K562 (cell line): Measurements from ENCODE around the gene MITD1. TPM values are rescaled to one million over a fixed set of nuclear protein-coding genes. Genes with fewer than 3 reads are reported as not detected.

Experiments
- DDX20 ChIP-seq: fragments of 450-650 bp; IDR thresholded peaks from 2 replicates; pipeline ENCODE4 v1.6.1; 2016; ENCODE audit warnings: missing genetic modification characterization, low read depth, mild to moderate bottlenecking, missing compliant biosample characterization, moderate library complexity
- FOS ChIP-seq: IDR thresholded peaks from 3 replicates; pipeline ENCODE4 v1.6.1; 2011; ENCODE audit not compliant: insufficient read length; ENCODE audit errors: extremely low read depth
- HCFC1 ChIP-seq: IDR thresholded peaks from 2 replicates; pipeline ENCODE4 v1.6.1; 2012; ENCODE audit warnings: low read depth, low read length, improper control_type of control experiment
- MEF2A ChIP-seq: IDR thresholded peaks from 2 replicates; pipeline ENCODE4 v1.6.1; 2011; ENCODE audit warnings: low read depth, mild to moderate bottlenecking, low read length, moderate library complexity; ENCODE audit not compliant: control insufficient read depth
- MEF2D ChIP-seq: conservative IDR thresholded peaks from 2 replicates; pipeline ENCODE4 v1.6.1; 2016; ENCODE audit warnings: low read depth, missing genetic modification characterization, missing compliant biosample characterization
- PHF20 ChIP-seq: fragments of 450-650 bp; IDR thresholded peaks from 2 replicates; pipeline ENCODE4 v1.6.1; 2018; ENCODE audit not compliant: partially characterized antibody
- SREBF1 ChIP-seq: fragments of 150-350 bp; IDR thresholded peaks from 2 replicates; pipeline ENCODE4 v1.6.1; 2014; ENCODE audit warnings: antibody characterized with exemption, low read depth, low read length, borderline replicate concordance
- TAL1 ChIP-seq: fragments of 450-650 bp; IDR thresholded peaks from 2 replicates; pipeline ENCODE4 v1.6.1; 2016; ENCODE audit warnings: mild to moderate bottlenecking
- ZNF408 ChIP-seq: fragments of 250-450 bp; sonication (Bioruptor Pico); IDR thresholded peaks from 2 replicates; pipeline ENCODE4 v1.4.0; 2020; ENCODE audit warnings: low read depth, mild to moderate bottlenecking, moderate library complexity
- ZNF444 ChIP-seq: fragments of 250-450 bp; sonication (Bioruptor Pico); IDR thresholded peaks from 2 replicates; pipeline ENCODE4 v1.4.0; 2020; ENCODE audit warnings: mild to moderate bottlenecking, moderate library complexity
- polyA plus RNA-seq, 8 experiments: library from polyadenylated mRNA; depleted of rRNA in 4 of 8; stranded (reverse) in 5 of 8; unstranded in 3 of 8; fragments of >200 nt; fragmentation: Nextera tagmentation in 2 of 8; fragmentation: Illumina TruSeq in 1 of 8; extraction: Ambion mirVana in 2 of 8; extraction: Trizol in 1 of 8; gene quantifications; 2 replicates each; pipeline versions ENCODE4 v1.2.1 to v1.2.3, GENCODE V29; 2011 to 2014; ENCODE audit warnings: inconsistent platforms in 1 of 8, missing spikeins in 1 of 8
- total RNA-seq, 7 experiments: library from RNA; depleted of rRNA in 6 of 7; stranded (reverse); fragments of >200 nt in 6 of 7; fragmentation: Illumina TruSeq in 2 of 7; extraction: Trizol in 2 of 7; gene quantifications; 2 replicates each; pipeline versions ENCODE4 v1.2.1 to v1.2.3, GENCODE V29; 2011 to 2021; ENCODE audit warnings: low replicate concordance in 1 of 7
- TF ChIP-seq, protein P1 (sequence below): IDR thresholded peaks from 3 replicates; pipeline ENCODE4 v1.6.1; 2011; ENCODE audit warnings: borderline replicate concordance, mild to moderate bottlenecking, moderate library complexity; ENCODE audit not compliant: insufficient read length; ENCODE audit errors: extremely low read depth
- TF ChIP-seq, protein P2 (sequence below): fragments of 250-450 bp; sonication (Bioruptor Pico); IDR thresholded peaks from 2 replicates; pipeline ENCODE4 v1.5.0; 2021; ENCODE audit warnings: mild to moderate bottlenecking, moderate library complexity
- TF ChIP-seq, protein P3 (sequence below): sonication (generic); formaldehyde crosslinking; IDR thresholded peaks from 2 replicates; pipeline ENCODE4 v1.8.1; 2023; ENCODE audit warnings: mild to moderate bottlenecking, missing genetic modification reagents, moderate library complexity
- TF ChIP-seq, protein P4 (sequence below), 2 experiments: fragments of 250-450 bp in 1 of 2; fragments of 450-650 bp in 1 of 2; sonication (Bioruptor Pico) in 1 of 2; IDR thresholded peaks; 2 replicates each; pipeline versions ENCODE4 v1.6.1 to v1.8.0; 2016 to 2021; ENCODE audit warnings: mild to moderate bottlenecking in 2 of 2, moderate library complexity in 2 of 2, missing compliant biosample characterization in 1 of 2, missing genetic modification characterization in 1 of 2
- TF ChIP-seq, protein P5 (sequence below): fragments of 450-650 bp; formaldehyde crosslinking; conservative IDR thresholded peaks from 2 replicates; pipeline ENCODE4 v1.4.0; 2022; ENCODE audit warnings: mild to moderate bottlenecking, missing genetic modification characterization

MITD1 gene
- total and polyA plus RNA-seq, 9 of the 15 experiments (the other 6 are each of a cell fraction or from before 2014, with no cell fraction given) = 19.6 to 71.8 (median 43.2) TPM

DNA sequence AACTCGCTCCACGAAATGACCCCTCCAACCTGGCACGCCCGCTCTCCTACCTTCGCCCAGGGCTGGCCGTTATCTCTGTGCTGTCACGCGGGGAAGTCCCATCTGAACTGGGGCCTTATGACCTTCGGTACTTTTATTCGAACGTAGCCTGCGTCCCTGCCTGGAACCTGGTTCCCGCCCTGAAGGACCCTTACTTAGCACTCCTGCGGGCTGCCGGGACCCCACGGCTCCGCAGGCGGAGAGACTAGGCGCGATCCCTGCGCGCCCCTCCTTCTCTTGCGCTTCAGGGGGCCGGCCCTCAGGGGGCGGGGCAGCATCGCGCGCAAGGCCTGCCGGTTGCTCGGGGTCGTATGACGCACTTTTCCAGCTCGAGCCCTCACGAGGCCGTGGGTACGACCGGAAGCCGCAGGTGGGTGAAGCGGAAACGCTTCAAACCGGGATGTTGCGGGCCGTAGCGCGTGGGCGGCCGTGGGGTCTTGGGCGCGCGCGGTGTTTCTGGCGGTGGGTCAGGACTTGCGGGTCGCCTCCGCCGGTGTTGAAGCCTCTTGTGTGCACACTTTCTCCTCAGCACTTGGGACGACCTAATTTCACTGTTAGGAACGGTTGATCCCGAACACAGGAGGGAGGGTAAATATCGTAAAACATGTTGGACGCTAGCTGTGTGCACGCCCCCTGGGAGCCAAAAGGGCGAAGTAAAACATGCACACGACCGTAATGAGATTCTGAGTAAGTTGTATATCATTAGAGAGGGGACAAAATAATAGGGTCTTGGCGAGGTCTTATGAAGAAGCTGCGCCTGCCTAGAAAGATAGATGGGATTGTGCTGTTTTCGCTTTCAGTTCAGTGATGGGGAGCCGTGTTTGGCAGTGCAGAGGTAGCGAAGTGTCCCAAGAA lies 26.0 kb downstream of the MITD1 start, which contains the start of the genes LIPT1 and TSGA10 (continued):
- TF ChIP-seq, protein P1, sequence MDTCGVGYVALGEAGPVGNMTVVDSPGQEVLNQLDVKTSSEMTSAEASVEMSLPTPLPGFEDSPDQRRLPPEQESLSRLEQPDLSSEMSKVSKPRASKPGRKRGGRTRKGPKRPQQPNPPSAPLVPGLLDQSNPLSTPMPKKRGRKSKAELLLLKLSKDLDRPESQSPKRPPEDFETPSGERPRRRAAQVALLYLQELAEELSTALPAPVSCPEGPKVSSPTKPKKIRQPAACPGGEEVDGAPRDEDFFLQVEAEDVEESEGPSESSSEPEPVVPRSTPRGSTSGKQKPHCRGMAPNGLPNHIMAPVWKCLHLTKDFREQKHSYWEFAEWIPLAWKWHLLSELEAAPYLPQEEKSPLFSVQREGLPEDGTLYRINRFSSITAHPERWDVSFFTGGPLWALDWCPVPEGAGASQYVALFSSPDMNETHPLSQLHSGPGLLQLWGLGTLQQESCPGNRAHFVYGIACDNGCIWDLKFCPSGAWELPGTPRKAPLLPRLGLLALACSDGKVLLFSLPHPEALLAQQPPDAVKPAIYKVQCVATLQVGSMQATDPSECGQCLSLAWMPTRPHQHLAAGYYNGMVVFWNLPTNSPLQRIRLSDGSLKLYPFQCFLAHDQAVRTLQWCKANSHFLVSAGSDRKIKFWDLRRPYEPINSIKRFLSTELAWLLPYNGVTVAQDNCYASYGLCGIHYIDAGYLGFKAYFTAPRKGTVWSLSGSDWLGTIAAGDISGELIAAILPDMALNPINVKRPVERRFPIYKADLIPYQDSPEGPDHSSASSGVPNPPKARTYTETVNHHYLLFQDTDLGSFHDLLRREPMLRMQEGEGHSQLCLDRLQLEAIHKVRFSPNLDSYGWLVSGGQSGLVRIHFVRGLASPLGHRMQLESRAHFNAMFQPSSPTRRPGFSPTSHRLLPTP = no peak
- TF ChIP-seq TAL1 = peak; percentile 50; the same call in 1 of the 2 replicates
- TF ChIP-seq, protein P2, sequence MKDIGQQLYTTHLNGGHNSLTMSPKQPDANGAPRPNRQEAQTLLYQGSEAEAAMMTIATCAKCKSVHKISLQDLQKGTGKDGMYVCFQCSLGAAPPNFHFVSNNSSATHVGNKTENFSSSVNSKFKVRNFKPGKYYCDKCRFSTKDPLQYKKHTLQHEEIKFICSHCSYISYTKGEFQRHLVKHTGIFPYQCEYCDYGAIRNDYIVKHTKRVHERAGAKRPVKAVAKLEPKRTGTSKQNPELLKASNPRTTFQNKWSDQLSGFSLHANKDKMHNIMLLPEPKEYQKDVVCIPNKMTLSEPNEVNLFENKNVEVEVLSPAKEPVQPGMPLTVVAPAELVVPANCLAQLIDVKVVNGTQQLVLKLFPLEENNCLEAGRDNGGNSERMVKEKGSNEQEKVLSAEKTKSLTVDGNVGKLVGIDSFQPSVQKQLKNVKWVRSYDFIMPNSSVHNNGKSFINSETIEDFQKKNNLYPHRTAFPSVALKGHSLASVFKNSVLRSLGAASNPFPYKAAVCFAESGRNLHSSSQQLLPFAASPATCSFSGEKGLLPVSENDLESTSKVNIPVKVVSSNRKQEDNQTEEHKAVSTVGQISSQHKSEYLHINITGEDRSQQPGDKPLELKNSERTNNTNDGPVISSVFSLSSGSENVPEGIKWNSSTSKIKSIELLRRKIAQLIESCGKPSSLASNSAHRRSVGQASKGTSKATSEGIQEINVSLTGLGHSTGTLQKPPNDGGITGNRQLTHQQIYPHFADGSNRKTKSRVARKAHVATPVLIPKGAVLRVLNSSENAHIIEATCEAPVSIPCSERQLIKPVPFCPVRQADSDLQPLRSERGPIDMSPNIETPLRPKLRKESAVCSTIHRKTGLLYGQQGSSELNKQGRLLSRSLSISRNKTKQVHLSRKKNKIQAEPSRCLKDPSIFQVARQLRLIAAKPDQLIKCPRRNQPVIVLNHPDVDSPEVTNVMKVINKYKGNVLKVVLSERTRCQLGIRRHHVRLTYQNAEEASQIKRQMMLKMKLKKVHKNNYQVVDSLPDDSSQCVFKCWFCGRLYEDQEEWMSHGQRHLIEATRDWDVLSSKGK = no peak
- no peak for TF ChIP-seq MEF2D
- TF ChIP-seq MEF2A = no peak
- TF ChIP-seq, protein P3, sequence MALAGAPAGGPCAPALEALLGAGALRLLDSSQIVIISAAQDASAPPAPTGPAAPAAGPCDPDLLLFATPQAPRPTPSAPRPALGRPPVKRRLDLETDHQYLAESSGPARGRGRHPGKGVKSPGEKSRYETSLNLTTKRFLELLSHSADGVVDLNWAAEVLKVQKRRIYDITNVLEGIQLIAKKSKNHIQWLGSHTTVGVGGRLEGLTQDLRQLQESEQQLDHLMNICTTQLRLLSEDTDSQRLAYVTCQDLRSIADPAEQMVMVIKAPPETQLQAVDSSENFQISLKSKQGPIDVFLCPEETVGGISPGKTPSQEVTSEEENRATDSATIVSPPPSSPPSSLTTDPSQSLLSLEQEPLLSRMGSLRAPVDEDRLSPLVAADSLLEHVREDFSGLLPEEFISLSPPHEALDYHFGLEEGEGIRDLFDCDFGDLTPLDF (CRISPR knock-in tag) = no peak; the same call in 1 of the 2 replicates
- peak; percentile 79 for TF ChIP-seq PHF20
- no peak for TF ChIP-seq FOS
- no peak; the same call in 1 of the 2 replicates for TF ChIP-seq ZNF444
- TF ChIP-seq, protein P4, sequence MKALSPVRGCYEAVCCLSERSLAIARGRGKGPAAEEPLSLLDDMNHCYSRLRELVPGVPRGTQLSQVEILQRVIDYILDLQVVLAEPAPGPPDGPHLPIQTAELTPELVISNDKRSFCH (CRISPR knock-in tag; IDR thresholded peaks at IDR 0.05) = no peak
- TF ChIP-seq, protein P4 (tag; IDR thresholded peaks at IDR 0.05) = 0 out of 2 replicates have a peak, but pooled peaks have one; percentile 48
- peak; percentile 59 for TF ChIP-seq HCFC1
- TF ChIP-seq, protein P5, sequence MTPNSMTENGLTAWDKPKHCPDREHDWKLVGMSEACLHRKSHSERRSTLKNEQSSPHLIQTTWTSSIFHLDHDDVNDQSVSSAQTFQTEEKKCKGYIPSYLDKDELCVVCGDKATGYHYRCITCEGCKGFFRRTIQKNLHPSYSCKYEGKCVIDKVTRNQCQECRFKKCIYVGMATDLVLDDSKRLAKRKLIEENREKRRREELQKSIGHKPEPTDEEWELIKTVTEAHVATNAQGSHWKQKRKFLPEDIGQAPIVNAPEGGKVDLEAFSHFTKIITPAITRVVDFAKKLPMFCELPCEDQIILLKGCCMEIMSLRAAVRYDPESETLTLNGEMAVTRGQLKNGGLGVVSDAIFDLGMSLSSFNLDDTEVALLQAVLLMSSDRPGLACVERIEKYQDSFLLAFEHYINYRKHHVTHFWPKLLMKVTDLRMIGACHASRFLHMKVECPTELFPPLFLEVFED (CRISPR knock-in tag) = no peak
- TF ChIP-seq ZNF408 = no peak
- TF ChIP-seq DDX20 = no peak
- TF ChIP-seq SREBF1 = no peak
